Skeletal muscle cell (primary cell): ENCODE results near the gene TANK.
"Not testable (repeated sequence)": the region's sequence is repeated elsewhere in the genome, so short reads cannot be mapped to it uniquely, and the experiment has no call there.

Experiments
- DNase-seq: peaks from one replicate; pipeline ENCODE4 v3.0.0-alpha.2; 2010; ENCODE audit warnings: low read depth
- H3K4me3 ChIP-seq: 2 replicates; pipeline ENCODE4 v1.5.1; 2011; ENCODE audit warnings: low read depth, mild to moderate bottlenecking, control low read depth, low read length, moderate library complexity

The TANK gene

DNA sequence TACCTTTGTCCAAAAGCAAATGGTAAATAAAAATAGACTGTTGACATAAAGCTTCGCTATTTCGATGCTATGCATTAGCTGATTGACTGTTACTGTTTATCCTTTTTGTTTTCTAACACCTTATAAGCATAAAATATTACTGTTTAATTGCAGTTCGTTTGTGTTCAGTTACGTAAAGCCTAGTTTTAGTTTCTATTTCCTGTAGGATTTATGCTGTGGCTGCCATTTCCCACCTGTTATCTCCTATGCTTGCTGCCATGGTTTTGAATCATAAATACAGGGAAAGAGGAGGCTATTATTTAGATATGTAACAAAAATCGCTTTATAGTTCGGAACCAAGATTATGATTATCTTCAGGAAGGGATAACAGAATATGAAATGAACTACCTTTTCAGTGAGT is 3.9 kb downstream of the TANK start:
- H3K4me3 ChIP-seq = no peak overlapping the region
- DNase-seq = no peak

- no peak overlapping the region for H3K4me3 ChIP-seq
- DNase-seq = peak; percentile 12
Measured at GRCh38 chr2:161165266-161165665, 5.0 kb downstream of the TANK start.

DNA sequence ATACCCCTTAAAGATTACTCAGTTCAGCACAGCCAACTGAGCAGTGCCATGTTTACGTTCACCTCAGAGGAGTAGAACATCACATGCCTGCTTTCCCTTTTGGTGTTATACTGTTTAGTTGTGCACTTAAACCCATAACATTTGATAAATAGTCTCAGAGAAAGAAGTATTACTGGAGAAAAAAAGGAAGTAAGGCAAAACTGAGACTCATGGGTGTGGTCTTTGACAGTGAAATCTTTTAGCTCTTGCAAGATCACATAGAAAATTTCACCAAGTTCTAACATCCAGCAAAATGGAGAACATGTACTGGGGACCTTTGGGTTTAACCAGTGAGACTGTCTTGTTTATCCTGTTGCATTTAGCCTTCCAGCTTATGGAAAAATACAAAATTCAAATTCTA is 5.6 kb downstream of the TANK start:
- no peak for DNase-seq
- H3K4me3 ChIP-seq = no peak overlapping the region

DNA sequence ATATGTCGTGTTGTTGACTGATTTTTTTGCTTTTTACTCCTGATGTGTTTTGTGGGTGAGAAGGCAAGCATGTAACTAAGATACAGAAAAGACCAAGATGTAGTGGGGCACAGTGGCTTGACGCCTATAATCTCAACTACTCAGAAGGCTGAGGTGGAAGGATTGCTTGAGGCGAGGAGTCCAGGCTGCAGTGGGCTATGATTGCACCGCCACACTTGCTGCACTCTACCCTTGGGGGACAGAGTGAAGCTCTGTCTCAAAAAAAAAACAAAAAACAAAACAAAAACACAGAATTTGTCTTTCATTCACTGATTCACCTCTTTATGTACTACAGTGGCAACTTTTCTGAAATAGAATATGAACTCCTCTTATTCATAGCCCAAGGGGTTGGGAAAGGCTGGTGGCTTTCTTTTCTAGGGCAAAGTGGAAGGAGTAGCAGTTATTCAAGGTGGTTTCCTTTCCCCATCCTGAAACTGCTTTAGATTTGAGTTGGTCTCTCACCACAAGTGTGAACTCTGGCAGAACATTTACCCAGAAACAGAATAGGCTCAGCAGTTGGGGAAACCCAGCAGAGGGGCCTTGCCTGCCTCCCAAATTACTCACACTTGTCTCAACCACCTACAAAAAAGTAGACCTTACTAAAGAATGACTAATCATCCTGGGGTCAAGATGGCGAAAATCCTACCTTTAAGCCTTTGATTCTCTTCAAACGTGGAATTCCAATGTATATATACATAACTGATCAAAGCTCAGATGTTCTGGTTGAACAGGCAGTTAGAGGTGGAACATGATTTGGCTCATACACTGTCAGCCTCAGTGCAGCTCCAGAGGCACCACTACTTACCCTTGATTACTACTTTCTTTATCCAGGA is 6.5 kb downstream of the TANK start:
- DNase-seq = no peak
- no peak overlapping the region for H3K4me3 ChIP-seq

- no peak for DNase-seq
- no peak overlapping the region for H3K4me3 ChIP-seq
Measured at GRCh38 chr2:161169335-161169734, 9.1 kb downstream of the TANK start.

- H3K4me3 ChIP-seq = no peak overlapping the region
- DNase-seq = no peak
Measured at GRCh38 chr2:161170377-161170776, 10.1 kb downstream of the TANK start.

DNA sequence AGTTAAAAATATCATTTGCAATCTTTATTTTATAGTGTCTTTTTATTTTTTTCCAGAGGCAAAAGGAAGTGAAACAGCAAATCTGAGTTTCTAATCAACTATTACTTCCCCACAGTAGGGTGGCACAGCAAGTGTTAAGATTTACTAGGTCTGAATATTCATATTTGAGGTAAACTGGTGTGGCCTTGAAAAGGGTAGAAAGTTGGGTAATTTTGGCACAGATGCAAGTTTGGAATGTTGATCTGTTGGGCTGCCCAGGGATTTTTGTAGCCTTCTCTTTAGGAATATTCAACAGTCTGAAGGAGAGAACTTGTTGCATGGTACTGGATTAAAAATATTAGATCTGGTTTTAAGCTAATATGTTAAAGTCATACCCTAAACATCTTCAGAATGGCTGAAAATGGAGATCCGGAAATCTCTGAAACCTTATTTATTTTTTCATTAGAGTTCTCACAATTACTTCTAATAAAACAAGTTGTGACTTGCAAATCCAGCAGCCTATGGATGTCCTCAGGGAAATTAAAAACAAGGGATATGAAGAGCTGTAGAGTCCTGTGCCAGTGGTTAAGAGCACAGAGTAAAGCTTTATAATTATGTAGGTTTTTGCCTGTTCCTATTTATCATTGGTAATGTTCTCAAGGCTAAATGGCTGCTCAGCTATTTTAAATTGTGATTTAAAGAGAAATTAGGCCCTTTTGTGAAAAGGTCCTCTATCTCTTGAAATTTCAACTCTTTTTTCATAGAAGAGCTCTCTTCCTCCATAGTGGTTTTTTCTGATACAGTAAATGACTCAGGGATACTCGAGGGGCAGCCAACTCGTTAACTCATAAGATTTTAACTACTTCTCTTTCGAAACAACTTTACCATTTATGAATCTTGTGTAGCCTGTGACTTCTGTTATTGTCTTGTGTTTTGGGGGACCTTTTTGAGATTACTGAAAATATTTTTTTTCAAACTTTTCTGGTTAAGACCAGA is 11.0 kb downstream of the TANK start:
- H3K4me3 ChIP-seq = no peak overlapping the region

GRCh38 chr2:161172901-161173540 is 12.8 kb downstream of the TANK start:
- H3K4me3 ChIP-seq = no peak overlapping the region
- no peak for DNase-seq

More for the DNA sequence above, 11.0 kb downstream of the TANK start:
- no peak for DNase-seq

DNA sequence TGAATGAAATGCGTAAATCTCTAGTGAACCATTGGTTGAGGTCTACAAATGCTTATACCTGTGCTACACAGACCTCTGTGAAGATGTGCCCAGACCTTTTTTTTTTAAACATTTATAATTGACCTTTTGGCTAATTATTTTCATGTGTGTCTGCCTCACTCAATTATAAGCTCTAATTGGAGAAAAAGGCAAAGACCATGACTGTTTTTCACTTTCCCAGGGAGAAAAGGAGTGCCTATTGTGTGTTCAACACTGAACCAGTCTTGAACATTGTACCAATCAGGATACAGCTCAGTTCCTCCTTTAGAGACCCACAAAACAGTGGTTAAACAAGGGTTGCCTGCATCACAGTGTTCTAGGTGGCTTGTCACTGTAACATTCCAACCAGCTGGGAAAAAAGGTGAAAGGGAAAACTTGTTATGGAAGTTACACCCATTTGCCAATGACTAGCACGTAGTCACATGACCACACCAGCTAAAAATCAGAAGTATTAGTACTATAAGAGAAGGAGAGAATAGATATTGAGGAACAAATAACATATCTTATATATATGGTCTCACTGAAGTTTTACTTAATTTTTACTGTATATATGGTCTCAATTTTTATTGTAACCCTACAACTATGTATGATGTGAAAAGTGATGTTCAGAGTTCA is 13.4 kb downstream of the TANK start:
- no peak overlapping the region for H3K4me3 ChIP-seq
- DNase-seq = no peak

DNA sequence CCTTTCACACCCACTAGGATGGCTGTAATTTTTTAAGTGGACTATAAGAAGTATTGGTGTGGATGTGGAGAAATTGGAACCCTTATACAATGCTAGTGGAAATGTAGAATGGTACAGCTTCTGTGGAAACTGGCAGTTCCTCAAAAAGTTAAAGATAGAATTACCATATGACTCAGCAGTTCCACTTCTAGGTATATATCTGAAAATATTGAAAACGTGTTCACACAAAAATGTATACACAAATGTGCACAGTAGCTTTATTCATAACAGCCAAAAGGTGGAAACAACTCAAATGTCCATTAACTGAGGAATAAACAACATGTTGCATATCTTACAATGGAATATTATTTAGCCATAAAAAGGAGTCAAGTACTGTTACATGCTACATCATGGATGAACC is 17.7 kb downstream of the TANK start:
- no peak overlapping the region for H3K4me3 ChIP-seq
- no peak for DNase-seq

DNA sequence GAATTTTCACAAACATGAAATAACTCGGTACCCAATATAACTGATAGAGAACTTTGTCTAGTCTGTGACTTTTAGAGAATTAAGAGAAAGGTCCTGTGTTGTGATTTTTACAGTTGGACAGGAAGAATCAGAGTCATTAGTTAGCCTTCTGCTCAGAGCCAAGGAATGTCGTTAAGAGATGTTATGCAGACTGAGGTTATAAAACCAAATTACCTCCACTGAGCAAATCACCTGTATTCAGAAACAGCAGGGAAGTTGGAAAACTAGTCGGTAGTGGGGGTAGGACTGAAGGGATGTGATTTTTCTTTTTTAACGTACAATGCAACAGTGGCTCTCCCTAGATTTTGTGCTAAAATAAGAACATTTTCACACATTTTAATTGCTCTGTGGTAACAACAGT is 18.5 kb downstream of the TANK start:
- H3K4me3 ChIP-seq = no peak overlapping the region
- DNase-seq = no peak

- DNase-seq = no peak
- no peak overlapping the region for H3K4me3 ChIP-seq
Measured at GRCh38 chr2:161190050-161190449, 29.8 kb downstream of the TANK start.

- DNase-seq, H3K4me3 ChIP-seq: not testable (repeated sequence)
Measured at GRCh38 chr2:161195602-161196001, 35.4 kb downstream of the TANK start.

GRCh38 chr2:161199912-161200701 is 39.9 kb downstream of the TANK start:
- DNase-seq = no peak
- H3K4me3 ChIP-seq = no peak overlapping the region

- DNase-seq = no peak
- H3K4me3 ChIP-seq = no peak overlapping the region
Measured at GRCh38 chr2:161204846-161205245, 44.6 kb downstream of the TANK start.

- no peak overlapping the region for H3K4me3 ChIP-seq
- DNase-seq = no peak
Measured at GRCh38 chr2:161206471-161207032, 46.3 kb downstream of the TANK start.

DNA sequence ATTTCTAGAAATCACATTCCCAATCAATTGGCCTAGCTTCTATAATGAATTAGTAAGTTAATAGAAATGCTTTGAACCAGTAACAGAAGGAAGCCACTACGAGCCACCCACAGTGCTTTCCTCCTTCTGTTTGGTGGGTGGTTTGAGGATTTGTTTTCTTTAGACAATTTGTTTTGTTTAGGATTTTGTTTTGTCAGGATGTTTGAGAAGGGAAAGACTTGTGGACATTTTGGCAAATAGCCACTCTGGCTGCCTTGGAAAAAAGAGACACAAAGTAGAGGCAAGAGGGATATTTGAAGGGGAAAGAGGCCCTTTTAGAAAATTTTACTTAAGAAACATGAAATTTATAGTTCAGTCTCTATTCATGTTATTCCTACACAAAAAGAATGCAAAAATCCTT is 47.7 kb downstream of the TANK start:
- no peak overlapping the region for H3K4me3 ChIP-seq
- DNase-seq = no peak

DNA sequence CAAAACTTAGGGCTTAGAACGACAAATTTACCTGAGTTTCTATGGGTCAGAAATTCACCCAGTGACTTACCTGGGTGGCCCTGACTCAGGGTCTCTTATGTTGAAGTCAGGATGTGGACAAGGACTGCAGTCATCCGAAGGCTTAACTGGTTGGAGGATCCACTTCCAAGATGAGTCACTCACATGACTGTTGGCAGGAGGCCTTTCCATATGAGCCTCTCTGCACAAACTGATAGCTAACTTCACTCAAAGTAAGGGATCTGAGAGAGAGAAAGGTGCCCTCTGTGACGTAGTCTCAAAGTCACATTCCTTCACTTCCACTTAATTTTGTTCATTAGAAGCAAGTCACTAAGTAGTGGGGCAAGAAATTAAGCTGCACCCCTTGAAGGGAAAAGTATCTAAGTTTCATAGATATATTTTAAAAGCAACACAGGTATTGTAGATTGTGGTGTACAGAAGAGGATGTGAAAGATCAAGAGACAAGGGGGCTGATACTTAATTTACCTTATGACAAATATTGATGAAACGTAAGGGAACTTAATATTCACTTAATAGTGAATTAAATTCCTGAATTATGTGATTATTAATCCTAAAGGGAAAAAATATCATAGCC is 48.4 kb downstream of the TANK start:
- no peak overlapping the region for H3K4me3 ChIP-seq
- peak; percentile 56 for DNase-seq
